Dendritic cell treated with granulocyte-macrophage colony-stimulating factor and Interleukin-4, amounts not matched to agents 40 ng/mL and 50 ng/mL, for 4 days (primary cell): Measurements from ENCODE around the gene ATG9A.

Experiments
- H3K27ac Mint-ChIP-seq: one replicate; pipeline ENCODE4 v1.8.0; 2022; ENCODE audit warnings: mild to moderate bottlenecking, mixed read lengths
- H3K27me3 Mint-ChIP-seq: one replicate; pipeline ENCODE4 v1.8.0; 2022; ENCODE audit warnings: mild to moderate bottlenecking, mixed read lengths
- H3K36me3 Mint-ChIP-seq: one replicate; pipeline ENCODE4 v1.8.0; 2022; ENCODE audit warnings: low read depth, mixed read lengths
- H3K4me1 Mint-ChIP-seq: one replicate; pipeline ENCODE4 v1.8.0; 2022; ENCODE audit warnings: low read depth, mixed read lengths
- H3K4me3 Mint-ChIP-seq: one replicate; pipeline ENCODE4 v1.8.0; 2022; ENCODE audit warnings: mild to moderate bottlenecking, moderate library complexity, mixed read lengths
- H3K9me3 Mint-ChIP-seq: one replicate; pipeline ENCODE4 v1.8.0; 2022; ENCODE audit warnings: mixed read lengths
- intact Hi-C: fragments of 100-400 bp; cut with micrococcal nuclease; formaldehyde crosslinking; loops from one replicate; pipeline ENCODE4 v1.15.0; 2022

Gene ATG9A

GRCh38 chr2:219229305-219230058 is at the start of gene ATG9A, which contains the start of gene ANKZF1:
Gene ATG9A (minus strand): TSS chr2:219229636. CDS start chr2:219228024, 1,612 bp downstream.
Gene ANKZF1 (plus strand): TSS chr2:219229806. CDS start chr2:219230258, 452 bp downstream.
- Mint-ChIP-seq H3K27me3 (peaks cover 10% of the 10 kb centered on the region), H3K27ac (peak within 1 kb of the TSS; percentile 93), H3K9me3 (no peaks in the 10 kb centered on the region), H3K36me3 (peaks cover 85% of the 10 kb centered on the region), H3K4me1 (peaks cover 54% of the 10 kb centered on the region), H3K4me3 (peak within 1 kb of the TSS; percentile 92)
- intact Hi-C loops, result loop anchor here (2.0 kb wide), 1 partner anchor 15 kb away; the partner anchor contains the start of genes GLB1L and STK16

DNA sequence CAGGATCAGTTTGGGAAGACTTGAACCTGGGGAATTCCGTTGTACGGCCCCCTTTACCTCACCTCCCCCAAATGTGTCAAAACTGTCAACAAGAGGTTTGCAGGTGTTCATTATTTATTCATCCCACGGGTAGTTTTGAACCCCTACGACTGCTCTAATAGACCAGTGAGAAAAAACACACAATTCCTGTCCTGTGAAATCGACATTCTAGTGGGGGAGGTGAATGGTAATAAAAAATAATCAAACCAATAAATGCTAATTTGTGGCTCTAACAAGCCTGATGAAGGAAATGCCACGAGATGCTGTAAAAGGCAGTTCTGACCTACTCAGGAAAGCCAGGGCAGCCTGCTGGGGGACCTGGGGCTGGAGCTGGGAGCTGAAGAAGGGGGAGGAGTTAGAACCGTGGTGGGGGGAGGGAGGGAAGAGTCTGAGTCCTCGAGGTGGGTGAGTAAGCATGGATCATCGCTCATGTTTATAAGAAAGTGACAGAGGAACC is 49.3 kb upstream of the ATG9A start:
- intact Hi-C loops, result loop anchor here (1.0 to 5.0 kb wide), 3 partner anchors 101 to 118 kb away; partner anchors contain the start of genes DNPEP and NHEJ1
- Mint-ChIP-seq H3K9me3 (no peaks in the 10 kb centered on the region), H3K27ac (peak overlapping the region; percentile 89), H3K36me3 (peaks cover 42% of the 10 kb centered on the region), H3K4me1 (peaks cover 50% of the 10 kb centered on the region), H3K4me3 (peak overlapping the region; percentile 86), H3K27me3 (peaks cover 5% of the 10 kb centered on the region)

DNA sequence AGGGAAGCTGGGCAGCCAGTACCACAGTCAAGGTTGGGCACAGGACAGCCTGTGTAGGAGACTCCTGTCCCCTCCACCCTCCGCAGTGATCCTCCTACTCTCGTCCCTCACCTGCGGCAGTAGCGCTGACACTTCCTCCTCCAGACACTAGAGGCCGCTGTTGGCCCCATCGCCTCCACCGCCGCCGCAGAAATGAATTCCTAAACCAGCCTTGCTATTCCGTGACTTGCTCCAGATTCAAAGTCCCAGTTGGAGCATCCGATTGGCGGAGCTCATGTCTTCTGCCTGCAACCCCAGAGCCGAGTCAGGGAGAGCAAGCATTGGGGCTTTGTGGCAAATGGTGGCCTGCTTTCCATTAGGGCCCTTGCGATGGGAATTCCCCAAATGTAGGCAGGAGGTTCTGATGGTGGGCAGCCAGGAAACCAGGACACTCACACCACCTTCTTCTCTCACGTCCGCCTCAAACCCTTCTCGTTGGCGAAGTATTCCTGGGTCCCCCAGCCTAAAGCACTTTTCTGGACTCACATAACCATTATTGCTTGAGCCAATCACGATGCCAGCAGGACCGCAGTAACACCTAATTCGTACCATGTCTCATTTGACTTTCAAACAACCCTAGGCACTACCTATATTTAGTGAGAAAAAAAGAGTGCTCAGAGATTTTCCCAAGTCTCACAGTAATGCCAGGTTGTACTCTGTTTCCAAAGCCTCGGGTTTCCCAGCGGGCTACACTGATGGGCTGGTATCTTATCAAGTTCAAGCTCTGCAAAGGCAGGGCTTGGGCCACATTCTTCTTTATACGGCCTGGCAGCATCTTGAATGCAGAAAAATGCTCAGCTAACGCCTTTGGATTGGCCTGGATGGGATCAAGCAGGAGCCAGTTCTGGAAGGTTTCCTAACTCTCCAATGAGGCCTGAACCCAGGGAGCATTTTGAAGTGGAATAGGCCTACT is 48.5 kb upstream of the ATG9A start:
- Mint-ChIP-seq H3K4me1 (peaks cover 46% of the 10 kb centered on the region), H3K36me3 (peaks cover 35% of the 10 kb centered on the region), H3K9me3 (no peaks in the 10 kb centered on the region), H3K27ac (peak overlapping the region; percentile 89), H3K4me3 (peak overlapping the region; percentile 54), H3K27me3 (peaks cover 5% of the 10 kb centered on the region)
- intact Hi-C loops, result loop anchor here (1.0 to 5.0 kb wide), 2 partner anchors 17 to 109 kb away; partner anchors contain the start of gene DNPEP

GRCh38 chr2:219274361-219274921 is 45.0 kb upstream of the ATG9A start:
- Mint-ChIP-seq H3K9me3 (no peaks in the 10 kb centered on the region), H3K27me3 (peaks cover 21% of the 10 kb centered on the region), H3K27ac (no peak overlapping the region), H3K4me3 (no peak overlapping the region), H3K4me1 (peaks cover 17% of the 10 kb centered on the region), H3K36me3 (no peaks in the 10 kb centered on the region)
- intact Hi-C loops, result no loop called here

- Mint-ChIP-seq H3K4me1 (peaks cover 17% of the 10 kb centered on the region), H3K27ac (no peak overlapping the region), H3K9me3 (no peaks in the 10 kb centered on the region), H3K36me3 (no peaks in the 10 kb centered on the region), H3K27me3 (peaks cover 21% of the 10 kb centered on the region), H3K4me3 (no peak overlapping the region)
- intact Hi-C loops, result no loop called here
These were observed 44.5 kb upstream of the ATG9A start for GRCh38 chr2:219273937-219274336.

GRCh38 chr2:219272995-219273394 is 43.6 kb upstream of the ATG9A start:
- Mint-ChIP-seq H3K9me3 (no peaks in the 10 kb centered on the region), H3K4me1 (peaks cover 7% of the 10 kb centered on the region), H3K36me3 (no peaks in the 10 kb centered on the region), H3K4me3 (no peak overlapping the region), H3K27ac (no peak overlapping the region), H3K27me3 (peaks cover 21% of the 10 kb centered on the region)
- intact Hi-C loops, result no loop called here

- no peaks in the 10 kb centered on the region for H3K36me3 Mint-ChIP-seq
- H3K4me1 Mint-ChIP-seq, result peaks cover under 1% of the 10 kb centered on the region
- H3K4me3 Mint-ChIP-seq, result no peak overlapping the region
- peaks cover 19% of the 10 kb centered on the region for H3K27me3 Mint-ChIP-seq
- no peaks in the 10 kb centered on the region for H3K9me3 Mint-ChIP-seq
- no peak overlapping the region for H3K27ac Mint-ChIP-seq
- intact Hi-C loops, result no loop called here
These were observed 42.9 kb upstream of the ATG9A start for GRCh38 chr2:219272356-219272755.

- intact Hi-C loops, result no loop called here
- peaks cover 17% of the 10 kb centered on the region for H3K27me3 Mint-ChIP-seq
These were observed 41.6 kb upstream of the ATG9A start for GRCh38 chr2:219271021-219271420.

DNA sequence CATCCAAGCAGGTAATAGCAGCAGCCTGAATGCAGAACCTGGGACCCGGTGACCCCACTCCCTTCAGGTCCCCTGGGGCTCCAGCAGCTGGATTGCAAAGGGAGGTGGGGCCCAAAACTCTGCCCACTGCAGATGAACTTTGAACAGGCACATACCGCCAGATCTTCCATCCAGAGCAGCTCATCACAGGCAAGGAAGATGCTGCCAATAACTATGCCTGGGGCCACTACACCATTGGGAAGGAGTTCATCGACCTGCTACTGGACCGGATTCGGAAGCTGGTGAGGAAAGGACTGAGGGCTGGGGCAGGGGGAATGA is 40.6 kb upstream of the ATG9A start:
- no peak overlapping the region for H3K4me3 Mint-ChIP-seq
- H3K9me3 Mint-ChIP-seq, result no peaks in the 10 kb centered on the region
- no peak overlapping the region for H3K27ac Mint-ChIP-seq
- H3K4me1 Mint-ChIP-seq, result no peaks in the 10 kb centered on the region
- H3K27me3 Mint-ChIP-seq, result peaks cover 17% of the 10 kb centered on the region
- H3K36me3 Mint-ChIP-seq, result no peaks in the 10 kb centered on the region
- intact Hi-C loops, result no loop called here

More at GRCh38 chr2:219271021-219271420, 41.6 kb upstream of the ATG9A start:
- Mint-ChIP-seq H3K36me3 (no peaks in the 10 kb centered on the region), H3K4me3 (no peak overlapping the region), H3K9me3 (no peaks in the 10 kb centered on the region), H3K27ac (no peak overlapping the region), H3K4me1 (no peaks in the 10 kb centered on the region)

DNA sequence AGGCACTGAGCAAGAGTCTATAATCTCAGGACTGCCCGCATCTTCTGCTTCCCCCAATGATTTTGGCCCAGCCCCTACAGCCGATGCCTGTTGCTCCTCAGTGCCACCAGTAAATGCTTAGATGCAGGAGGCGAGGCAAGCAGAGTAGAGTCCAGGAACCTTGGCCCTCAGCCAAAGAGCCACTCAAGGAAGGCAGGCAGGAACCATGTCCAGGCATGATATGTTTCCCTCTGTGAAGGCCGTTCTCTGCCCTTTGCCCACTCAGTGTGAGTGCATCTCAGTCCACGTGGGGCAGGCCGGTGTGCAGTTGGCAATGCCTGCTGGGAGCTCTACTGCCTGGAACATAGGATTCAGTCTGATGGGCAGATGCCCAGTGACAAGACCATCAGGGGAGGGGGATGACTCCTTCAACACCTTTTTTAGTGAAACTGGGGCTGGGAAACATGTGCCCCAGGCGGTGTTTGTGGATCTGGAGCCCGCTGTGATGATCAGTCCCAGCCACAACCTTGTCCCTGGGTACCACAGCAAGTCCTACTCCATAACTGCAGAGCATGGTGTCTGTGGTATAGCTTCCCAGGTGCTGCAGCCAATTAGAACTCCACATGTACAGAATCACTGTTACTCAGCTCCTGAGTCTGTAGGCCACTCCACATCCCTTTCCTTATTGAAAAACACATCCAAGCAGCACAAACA is 40.1 kb upstream of the ATG9A start:
- H3K27ac Mint-ChIP-seq, result no peak overlapping the region
- intact Hi-C loops, result no loop called here
- no peaks in the 10 kb centered on the region for H3K36me3 Mint-ChIP-seq
- H3K27me3 Mint-ChIP-seq, result peaks cover 18% of the 10 kb centered on the region
- no peaks in the 10 kb centered on the region for H3K9me3 Mint-ChIP-seq
- no peaks in the 10 kb centered on the region for H3K4me1 Mint-ChIP-seq
- H3K4me3 Mint-ChIP-seq, result no peak overlapping the region

- no peaks in the 10 kb centered on the region for H3K36me3 Mint-ChIP-seq
- no peaks in the 10 kb centered on the region for H3K4me1 Mint-ChIP-seq
- peaks cover 18% of the 10 kb centered on the region for H3K27me3 Mint-ChIP-seq
- H3K4me3 Mint-ChIP-seq, result no peak overlapping the region
- no peaks in the 10 kb centered on the region for H3K9me3 Mint-ChIP-seq
- H3K27ac Mint-ChIP-seq, result no peak overlapping the region
- intact Hi-C loops, result no loop called here
These were observed 38.9 kb upstream of the ATG9A start for GRCh38 chr2:219268294-219268693.

DNA sequence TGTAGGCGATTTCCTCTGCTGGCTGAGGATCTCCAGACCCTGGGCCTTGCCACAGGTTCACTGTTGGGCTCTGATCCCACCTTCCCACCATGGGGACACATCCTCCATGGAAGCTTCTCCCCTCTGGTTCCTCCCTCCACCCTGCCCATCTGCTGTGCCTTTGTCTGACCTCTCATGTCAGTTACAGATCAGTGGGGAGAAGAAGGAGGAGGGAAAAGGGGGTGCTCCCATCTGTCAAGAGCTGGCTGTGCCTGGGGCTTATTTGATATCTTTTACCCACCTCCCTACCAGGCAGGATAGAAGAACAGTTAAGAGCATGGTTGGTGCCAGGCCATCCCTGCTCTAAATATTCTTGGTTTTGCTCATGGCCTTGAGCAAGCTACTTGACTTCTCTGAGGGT is 37.5 kb upstream of the ATG9A start:
- Mint-ChIP-seq H3K4me3 (no peak overlapping the region), H3K27me3 (peaks cover 9% of the 10 kb centered on the region), H3K27ac (no peak overlapping the region), H3K36me3 (no peaks in the 10 kb centered on the region), H3K9me3 (no peaks in the 10 kb centered on the region), H3K4me1 (no peaks in the 10 kb centered on the region)
- intact Hi-C loops, result no loop called here

DNA sequence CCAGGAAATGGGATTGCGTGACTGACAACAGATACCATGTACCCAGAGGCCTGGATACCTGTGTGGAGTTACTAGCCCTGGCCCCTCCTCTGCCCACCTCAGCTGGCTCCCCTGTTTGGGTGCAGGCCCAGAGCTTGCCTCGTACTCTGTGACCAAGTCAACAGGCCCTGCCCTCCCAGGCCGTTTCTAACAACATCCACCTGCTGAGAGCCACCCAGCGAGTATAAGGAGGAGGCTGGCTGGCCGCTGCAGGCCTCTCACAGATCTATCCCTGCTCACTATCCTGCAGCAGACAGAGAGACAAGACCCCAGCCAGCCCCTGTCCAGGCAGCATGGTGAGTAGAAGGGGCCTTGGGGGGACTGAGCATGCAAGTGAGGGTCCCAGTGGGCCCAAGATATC is 36.8 kb upstream of the ATG9A start:
- Mint-ChIP-seq H3K4me1 (no peaks in the 10 kb centered on the region), H3K9me3 (no peaks in the 10 kb centered on the region), H3K4me3 (no peak overlapping the region), H3K27me3 (peaks cover 9% of the 10 kb centered on the region), H3K36me3 (no peaks in the 10 kb centered on the region), H3K27ac (no peak overlapping the region)
- intact Hi-C loops, result no loop called here
